UCSD-AML1 (cell line): ENCODE results near the gene PPP1R13L.
"Not testable (repeated sequence)": the region's sequence is repeated elsewhere in the genome, so short reads cannot be mapped to it uniquely, and the experiment has no call there.

Experiments used
- DNase-seq: peaks from one replicate; lab custom pipeline; 2025; ENCODE audit not compliant: unreplicated experiment; lab: John Stamatoyannopoulos, UW

PPP1R13L gene

DNA sequence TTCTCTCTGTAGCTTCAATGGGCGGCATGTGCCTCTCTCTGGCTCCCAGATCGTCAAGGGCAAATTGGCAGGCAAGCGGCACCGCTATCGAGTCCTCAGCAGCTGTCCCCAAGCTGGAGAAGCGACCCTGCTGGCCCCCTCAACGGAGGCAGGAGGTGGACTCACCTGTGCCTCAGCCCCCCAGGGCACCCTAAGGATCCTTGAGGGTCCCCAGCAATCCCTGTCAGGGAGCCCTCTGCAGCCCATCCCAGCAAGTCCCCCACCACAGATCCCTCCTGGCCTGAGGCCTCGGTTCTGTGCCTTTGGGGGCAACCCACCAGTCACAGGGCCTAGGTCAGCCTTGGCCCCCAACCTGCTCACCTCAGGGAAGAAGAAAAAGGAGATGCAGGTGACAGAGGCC lies 3.3 kb upstream of the PPP1R13L start:
- DNase-seq = no peak

DNA sequence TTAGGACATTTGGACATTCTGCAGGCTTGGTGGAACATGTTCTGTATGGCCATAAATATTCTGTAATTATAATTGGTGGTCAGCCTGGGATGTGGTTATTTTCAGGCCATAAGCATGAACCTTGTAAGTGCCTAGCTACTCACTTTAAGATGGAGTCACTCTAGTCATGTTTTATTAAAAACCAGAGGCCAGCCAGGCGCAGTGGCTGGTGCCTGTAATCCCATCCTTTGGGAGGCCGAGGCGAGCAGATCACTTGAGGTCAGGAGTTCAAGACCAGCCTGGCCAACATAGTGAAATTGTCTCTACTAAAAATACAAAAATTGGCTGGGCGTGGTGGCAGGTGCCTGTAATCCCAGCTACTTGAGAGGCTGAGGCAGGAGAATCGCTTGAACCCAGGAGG lies 2.7 kb upstream of the PPP1R13L start:
- not testable (repeated sequence) for DNase-seq

DNA sequence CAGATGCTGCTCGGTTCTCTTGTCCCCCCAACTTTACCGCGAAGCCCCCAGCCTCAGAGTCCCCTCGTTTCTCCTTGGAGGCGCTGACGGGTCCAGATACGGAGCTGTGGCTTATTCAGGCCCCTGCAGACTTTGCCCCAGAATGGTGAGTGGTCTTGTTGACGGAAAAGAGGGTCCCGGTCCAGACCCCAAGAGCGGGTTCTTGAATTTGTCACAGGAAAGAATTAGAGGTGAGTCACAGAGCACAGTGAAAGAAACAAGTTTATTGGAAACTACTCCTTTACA lies 2.2 kb upstream of the PPP1R13L start:
- no peak for DNase-seq

DNA sequence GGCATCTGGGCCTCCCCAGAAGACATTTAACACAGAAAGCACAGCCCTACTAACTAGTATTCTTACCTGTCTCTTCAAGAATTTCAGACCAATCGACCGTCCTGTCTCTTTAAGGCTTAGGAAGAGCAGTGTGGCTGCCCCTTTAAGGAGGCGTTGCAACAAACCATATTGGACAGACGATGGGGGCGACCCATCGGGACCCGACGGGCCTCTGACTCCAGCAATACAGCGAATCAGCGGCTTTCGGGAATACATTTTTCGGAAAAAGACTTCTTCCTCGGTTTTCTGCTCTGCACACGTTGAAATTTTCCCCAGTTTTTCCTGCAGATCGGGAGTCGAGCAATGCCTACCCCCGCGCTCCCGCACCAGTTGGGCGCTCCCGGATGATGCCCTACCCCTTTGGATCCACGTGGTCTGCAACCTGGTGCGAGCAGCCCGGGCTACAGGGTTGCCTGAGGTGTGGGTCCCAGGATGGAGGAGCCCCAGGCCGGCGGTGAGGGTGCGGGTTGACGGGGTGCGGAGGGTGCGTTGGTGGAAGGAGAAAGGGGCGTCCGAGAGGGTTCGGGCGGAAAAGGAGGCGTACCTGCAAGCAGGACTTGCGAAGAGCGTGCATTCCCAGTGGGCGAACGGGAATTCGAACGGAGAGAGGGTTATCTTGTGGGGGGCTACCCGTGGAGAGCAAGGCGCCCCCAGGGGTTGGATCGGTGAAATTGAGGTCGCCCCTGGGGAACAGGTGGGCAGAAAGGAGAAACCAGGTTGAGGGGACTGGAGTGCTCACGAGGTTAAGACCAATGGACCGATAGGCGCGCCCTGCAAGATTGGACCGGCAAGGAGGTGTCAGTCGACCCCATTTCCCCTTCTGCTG lies 1.6 kb upstream of the PPP1R13L start, which contains the start of gene POLR1G:
TSS of gene POLR1G (plus strand) at position 419 of the 865 bp plus-strand sequence. CDS start at position 472, 53 bp downstream.
- peak; percentile 77 for DNase-seq

DNA sequence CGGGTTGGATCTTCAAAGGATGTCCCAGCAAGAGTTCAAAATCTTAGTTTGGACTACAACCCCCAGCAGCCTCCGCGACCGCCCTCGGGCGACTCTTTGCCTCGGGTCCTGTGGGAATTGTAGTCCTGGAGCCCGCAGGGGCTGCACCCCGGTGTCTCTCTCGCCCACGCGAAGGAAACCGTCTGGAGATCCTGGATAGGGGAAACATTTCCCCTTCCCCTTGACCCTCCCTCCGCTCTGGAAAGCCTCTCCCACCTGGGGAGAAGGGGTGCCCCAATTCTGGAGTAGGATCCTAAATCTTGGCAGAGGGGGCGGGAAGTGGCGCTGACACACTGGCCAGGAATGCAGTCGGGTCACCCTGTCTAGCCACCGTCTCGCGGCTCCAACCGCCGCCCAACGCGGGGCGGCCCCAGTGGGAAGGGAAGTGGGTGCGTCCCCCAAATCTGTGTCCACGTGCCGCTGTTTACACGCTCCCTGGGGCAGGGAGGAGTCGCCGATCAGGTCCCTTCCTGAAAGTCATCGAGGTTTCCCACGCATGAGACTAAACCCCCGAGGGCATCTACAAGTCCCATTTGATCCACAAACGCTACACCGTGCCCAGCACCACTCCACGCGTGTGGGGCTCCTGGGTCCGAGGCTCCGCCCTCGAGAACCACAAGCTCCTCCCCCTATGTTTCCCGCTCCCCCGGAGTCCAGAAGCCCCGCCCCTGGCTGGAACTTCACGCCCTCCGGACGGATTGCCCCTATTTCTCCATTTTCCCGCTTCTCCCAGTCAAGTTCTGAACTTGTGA lies 761 bp upstream of the PPP1R13L start:
- peak; percentile 79 for DNase-seq

DNA sequence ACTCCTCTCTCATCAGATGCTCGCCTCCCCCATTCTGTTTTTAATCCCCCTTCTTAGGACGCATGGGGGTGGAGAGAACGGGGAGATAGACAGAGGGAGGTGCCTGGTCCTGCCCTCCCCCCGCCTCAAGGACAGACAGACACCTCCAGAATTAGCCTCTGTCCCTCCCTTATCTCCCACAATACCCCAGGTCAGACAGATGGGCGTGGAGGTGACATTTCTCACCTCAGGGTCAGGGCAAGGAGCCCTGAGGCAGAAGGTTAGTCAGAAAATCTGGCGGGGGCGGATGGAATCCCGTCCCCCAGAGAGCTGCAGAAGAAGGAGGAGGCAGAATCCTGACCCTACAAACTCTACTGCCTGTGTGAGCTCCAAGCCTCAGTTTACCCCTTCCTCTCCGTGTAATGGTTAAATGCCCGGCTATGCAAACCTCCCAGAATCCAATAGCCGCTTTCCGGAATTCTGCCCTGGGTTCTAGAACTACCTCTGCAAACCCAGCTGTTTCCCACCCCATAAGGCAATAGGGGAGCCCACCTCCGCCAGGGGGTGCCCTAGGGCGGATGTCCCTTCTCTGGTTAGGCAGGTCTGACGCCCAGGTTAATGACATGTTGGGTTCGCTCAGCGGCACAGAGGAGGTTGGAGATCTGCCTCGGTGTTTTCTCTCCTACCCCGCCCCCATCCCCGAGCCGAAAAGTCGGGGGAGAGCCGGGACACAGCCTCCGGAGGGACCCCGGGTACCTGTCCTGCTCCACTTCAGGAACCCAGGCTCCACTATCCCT lies 900 bp downstream of the PPP1R13L start:
- peak; percentile 24 for DNase-seq

DNA sequence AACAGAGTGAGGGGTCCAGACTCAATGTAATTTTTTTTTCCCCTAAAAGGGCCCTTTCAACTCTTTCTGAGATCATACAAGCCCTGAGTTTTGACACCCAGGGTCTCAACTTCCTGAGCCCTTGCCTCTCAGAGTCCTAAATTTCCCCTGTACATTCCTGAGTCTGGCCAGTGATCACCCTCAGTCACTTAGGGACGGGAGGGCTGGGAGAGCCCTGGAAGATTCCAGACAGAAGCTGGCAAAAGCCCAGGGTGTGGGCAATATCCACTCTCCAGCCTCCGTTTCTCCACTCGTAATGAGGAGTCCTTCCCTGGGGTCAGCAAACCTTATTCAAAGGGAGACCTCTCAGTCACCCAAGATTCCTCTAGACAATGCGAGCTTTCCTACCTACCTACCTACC lies 1.6 kb downstream of the PPP1R13L start:
- DNase-seq = no peak

DNA sequence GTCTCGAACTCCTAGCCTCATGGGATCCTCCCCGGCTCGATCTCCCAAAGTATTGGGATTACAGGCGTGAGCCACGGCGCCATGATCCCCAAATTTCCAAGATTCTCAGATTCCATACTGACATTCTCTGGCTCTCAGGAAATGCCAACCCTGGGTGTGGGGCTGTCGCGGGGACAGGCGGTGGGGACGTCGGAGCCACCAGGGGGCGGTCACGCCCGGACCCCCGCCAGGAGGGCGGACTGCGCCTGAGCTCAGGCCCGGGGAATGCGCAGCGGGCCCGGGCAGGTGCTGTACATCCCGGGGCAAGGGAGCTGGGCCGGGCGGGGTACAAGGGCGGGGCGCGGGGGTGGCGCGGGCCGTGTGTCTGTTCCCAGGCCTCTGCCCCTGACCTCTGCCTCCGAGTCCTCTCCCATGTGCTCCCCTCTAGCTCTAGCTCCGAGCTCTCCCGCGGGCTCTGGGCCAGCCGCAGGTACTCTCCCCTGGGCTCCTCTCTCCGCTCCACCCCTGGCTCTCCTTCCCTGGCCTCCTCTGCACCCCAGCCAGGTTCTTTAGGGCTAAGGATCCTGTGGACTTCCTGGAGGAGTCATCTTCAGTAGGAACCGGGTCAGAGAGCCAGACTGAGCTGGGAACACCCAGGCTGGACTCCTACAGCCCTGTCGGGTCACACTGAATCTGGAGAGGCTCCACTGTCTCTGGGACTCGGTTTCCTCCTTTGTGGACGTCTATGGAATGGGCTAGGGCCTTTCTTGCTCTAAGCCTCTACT lies 2.4 kb downstream of the PPP1R13L start:
- no peak for DNase-seq

DNA sequence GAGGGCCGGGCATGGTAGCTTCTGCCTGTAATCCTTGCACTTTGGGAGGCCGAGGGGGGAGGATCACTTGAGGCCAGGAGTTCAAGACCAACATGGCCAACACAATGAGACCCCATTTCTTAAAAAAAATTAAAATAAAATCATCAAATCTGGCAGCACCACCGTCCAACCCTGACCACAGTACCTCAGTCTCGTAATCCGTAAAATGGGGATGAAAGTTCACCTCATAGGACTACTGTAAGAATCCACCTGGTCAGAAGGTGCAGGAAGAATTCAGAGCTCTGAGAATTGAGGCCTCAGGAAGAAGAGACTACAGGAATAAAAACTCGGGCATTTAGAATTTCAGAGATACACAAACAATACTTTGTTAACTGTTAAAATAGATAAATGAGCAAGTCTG lies 3.1 kb downstream of the PPP1R13L start:
- no peak for DNase-seq

DNA sequence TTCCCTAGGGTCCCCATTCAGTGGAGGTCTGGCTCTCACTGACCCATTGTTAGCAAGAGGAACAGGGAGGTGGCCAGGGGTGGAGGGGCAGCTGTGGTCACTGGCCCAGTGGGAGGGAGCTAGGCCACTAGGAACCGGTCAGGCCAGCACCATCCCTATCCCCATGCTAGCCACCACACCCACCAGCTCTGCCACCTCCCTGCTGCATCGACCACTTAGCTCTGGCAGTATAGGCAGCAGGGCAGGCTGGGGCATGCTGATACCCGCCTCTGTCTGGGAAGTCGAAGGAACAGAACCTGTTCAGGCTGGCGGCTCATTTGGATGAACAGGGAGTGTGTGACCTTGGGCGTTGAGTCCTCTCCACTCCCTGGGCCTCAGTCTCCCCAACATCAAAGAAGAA lies 4.7 kb downstream of the PPP1R13L start:
- no peak for DNase-seq

DNA sequence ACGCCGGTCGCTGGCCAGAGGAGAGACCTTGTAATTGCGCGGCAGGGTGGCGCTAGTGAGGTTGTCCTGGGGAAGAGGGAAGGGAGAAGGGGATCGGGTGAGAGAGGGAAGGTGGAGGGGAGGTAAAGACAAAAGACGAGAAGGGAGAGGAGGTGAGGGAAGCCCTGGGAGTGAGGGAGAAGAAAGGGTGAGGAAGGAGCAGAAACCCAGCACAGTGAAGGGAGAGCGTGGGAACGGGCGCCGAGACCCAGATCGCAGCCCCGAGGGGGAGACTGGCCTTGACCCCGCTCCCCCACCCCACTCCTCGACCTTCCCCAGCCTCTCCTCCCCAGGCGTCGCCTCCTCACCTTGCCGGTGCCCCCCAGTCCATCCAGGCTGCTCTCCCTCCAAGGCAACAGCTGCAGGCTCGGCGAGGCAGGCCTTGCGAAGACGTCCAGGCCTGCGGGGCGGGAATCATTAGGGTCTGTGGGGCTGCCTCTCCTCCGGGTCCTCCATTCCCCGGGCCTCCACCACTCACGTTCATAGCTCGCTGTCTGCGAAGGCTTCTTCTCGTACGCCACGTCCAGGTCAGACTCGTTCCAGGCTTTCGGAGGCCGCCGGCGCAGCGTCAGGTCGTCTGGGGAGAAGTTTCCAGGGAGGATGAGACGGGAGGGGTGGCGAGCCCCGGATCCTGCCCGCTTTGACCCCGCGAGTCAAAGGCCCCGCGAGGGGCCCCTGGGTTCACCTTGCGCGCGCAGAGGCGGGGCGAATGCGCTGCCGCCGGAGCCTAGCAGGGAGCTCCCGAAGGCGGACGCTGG lies 8.8 kb downstream of the PPP1R13L start:
- no peak for DNase-seq

DNA sequence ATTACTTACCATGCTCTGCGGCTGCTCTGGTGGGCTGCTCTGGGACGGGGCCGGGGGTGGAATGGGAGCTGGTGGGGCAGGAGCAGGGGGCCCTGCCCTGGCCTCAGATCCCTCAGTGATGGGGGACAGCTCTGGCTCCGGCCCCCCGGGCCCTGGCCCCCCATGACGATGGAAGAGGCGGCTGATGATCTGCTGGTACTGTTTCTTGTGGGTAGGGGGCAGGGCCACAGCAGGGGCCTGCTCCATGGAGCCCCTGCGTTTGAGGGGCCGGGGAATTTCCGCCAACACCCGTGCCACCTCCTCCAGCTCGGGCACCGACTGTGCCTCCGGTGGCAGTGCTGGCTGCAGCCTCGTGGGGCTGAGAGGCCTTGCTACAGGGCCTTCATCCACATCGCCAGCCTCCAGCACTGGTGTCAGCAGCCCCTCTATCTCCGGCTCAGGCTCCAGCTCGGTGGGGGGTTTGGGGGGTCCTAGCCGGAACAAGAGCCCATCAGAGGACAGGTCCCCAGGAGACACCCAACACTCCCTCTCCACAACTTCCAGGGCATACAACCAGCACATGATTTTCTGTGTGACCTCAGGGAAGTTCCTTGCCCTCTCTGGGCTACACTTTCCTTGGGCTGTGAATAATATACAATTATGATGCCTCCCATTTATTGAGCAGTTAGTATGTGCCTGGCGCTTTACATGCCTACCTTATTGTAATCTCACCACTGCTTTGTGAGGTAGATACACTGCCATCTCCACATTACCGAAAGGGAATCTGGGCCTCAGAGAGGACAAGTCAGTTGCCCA lies 12.8 kb downstream of the PPP1R13L start:
- DNase-seq = no peak

DNA sequence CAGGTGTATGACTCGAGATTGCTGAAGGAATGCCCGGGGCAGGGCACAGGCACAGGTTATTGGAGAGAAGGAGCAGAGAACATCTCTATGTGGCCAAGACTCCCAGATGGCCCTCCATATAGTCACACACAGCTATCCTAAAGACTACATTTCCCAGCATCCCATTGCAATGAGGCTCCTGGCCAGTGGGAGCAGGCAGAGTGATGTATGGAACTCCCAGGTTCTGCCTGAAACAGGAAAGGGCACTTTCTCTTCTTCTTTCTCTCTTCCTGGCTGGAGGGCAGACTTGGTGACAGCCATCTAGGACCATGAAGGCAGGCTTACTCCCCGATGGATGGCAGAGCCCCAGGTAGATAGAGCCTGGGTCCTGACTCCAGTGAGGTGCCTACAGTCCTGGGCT lies 13.5 kb downstream of the PPP1R13L start:
- DNase-seq = peak; percentile 31

DNA sequence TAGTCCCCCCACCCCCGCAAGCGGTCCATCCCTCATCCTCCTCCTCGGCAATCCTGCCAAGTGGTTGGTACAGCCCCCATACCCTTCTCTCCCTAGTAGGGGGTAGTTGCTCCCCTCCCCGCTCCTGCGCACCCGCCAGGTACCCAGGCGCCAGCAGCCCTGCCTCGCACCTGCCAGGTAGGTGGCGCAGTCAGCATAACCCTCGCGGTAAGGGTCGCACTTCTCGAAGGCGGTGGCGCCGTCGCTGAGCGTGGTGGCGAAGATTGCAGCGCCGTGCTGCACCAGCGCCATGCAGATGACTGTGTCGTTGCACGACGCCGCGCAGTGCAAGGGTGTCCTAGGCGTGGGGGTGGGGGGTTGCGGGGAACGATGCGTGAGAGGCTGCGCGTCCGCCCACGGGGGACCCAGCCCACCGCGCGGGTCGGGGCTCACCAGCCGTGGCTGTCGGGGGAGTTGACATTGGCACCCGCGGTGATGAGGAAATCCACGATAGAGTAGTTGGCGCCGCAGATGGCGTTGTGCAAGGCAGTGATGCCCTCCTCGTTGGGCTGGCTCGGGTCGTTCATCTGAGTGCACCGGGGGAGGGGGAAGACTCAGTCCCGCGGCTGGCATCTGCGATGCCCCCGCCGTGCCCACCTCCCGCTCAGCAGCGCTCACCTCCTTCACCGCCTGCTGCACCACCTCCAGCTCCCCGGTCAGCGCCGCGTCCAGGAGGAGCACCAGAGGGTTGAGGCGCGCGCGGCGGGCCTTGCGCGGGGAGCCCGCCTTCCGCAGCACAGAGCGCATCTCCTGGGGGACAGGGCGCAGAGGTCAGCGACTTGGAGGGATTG lies 19.3 kb downstream of the PPP1R13L start:
- DNase-seq = no peak

DNA sequence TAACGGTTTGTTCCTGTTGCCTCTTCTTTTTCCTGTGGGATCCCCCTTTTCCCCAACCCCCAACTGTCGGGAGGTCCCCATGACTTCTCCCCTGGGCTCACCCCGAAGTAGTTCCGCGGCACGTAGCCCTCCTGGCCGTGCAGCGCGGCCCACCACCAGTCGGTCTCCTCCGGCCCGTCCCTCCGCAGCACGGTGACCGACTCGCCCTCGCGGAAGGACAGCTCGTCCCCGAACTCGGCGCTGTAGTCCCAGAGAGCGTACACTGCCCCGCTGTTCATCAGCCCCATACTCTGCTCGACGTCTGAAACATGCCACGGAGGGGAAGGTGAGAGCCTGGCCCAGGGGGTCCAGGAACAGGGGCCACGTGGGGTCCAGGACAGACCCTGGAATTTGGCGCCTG lies 22.4 kb downstream of the PPP1R13L start:
- no peak for DNase-seq

DNA sequence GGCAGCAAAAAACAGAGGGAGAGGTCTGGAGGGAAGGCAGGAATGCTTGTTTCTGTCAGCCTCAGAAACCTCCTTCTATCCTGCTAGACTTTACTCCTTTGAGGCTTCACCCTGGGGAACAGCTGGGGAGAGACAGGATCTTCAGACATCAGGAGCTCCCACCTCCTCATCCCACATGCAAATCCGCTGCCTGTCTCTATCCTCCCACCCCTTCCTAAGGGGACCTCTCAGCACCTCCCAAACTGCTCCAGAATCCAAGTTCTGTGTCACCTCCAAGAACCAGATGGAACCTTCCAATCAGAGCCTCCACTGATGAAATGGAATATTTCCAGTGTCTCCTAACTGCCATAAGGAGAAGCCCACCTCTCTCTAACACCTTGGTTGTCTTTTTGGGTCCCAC lies 24.8 kb downstream of the PPP1R13L start:
- DNase-seq = no peak

DNA sequence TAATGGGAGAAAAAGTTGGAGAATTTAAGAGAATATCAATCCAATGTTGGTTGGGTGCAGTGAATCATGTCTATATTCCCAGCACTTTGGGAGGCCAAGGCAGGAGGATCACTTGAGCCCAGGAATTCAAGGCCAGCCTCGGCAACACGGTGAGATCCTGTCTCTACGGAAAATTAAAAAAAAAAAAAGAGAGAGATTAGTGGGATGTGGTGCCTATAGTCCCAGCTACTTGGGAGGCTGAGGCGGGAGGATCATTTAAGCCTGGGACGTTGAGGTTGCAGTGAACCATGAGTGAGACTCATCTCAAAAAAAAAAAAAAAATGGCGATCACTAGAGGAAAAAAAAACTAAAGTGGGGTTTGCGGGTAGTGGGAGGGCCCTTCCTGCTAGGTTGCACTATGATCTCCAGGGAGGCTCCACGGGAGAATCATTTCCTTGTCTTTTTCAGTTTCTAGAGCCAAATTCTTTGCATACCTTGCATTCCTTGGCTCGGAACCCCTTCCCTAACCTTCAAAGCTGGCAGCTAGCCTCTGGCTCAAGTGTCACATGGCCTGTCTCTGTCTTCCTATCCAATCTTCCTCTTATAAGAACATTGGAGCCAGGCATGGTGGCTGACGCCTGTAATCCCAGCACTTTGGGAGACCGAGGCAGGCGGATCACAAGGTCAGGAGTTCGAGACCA lies 28.7 kb downstream of the PPP1R13L start:
- no peak for DNase-seq
